DND-41 (cell line): ENCODE results near the gene MARS2.

Experiments
- EZH2 ChIP-seq: IDR thresholded peaks from 3 replicates; pipeline ENCODE4 v1.6.1; 2012; ENCODE audit warnings: borderline replicate concordance, low read depth, mild to moderate bottlenecking, moderate library complexity, low read length, inconsistent platforms; ENCODE audit not compliant: severe bottlenecking
- TF ChIP-seq, protein P1 (sequence below): IDR thresholded peaks from 2 replicates; pipeline ENCODE4 v1.5.1; 2012; ENCODE audit warnings: borderline replicate concordance, low read length, moderate library complexity, mild to moderate bottlenecking; ENCODE audit not compliant: poor library complexity, severe bottlenecking; ENCODE audit errors: extremely low read depth

DNA sequence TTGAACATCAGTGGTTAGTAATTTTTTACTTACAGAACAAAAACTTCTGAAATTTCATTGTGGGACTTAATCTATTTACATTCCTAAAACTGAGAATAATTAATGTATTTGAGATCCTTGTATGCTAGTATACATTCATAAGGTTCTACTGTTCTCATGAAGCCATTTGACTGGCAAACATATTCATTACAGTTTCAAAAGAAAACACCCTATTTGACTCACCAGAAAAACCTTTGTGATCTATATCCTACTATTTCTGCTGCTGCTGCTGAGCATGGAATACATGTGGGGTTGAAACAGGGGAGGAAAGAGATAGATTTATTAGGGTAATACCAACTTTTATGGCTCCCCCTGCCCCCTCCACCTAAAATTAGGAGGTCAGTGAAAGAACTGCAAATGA lies 21.8 kb downstream of the MARS2 start:
- TF ChIP-seq, protein P1, sequence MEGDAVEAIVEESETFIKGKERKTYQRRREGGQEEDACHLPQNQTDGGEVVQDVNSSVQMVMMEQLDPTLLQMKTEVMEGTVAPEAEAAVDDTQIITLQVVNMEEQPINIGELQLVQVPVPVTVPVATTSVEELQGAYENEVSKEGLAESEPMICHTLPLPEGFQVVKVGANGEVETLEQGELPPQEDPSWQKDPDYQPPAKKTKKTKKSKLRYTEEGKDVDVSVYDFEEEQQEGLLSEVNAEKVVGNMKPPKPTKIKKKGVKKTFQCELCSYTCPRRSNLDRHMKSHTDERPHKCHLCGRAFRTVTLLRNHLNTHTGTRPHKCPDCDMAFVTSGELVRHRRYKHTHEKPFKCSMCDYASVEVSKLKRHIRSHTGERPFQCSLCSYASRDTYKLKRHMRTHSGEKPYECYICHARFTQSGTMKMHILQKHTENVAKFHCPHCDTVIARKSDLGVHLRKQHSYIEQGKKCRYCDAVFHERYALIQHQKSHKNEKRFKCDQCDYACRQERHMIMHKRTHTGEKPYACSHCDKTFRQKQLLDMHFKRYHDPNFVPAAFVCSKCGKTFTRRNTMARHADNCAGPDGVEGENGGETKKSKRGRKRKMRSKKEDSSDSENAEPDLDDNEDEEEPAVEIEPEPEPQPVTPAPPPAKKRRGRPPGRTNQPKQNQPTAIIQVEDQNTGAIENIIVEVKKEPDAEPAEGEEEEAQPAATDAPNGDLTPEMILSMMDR, result no peak
- TF ChIP-seq EZH2, result no peak
